ENCODE data around the gene RDH8. TPM values are rescaled to one million over a fixed set of nuclear protein-coding genes. Genes with fewer than 3 reads are reported as not detected.
"Not testable (repeated sequence)": the region's sequence is repeated elsewhere in the genome, so short reads cannot be mapped to it uniquely, and the experiment has no call there.

RDH8 gene
- total RNA-seq, 1 donor from 2014 or later: not detected

- Histone ChIP-seq H3K9me3 (no peaks in the 10 kb centered on the region), H3K4me1 (no peaks in the 10 kb centered on the region), H3K36me3 (no peaks in the 10 kb centered on the region), H3K27ac (no peak overlapping the region), H3K27me3 (ENCODE audit: low read depth) (peaks cover 10% of the 10 kb centered on the region), H3K4me3 (no peak overlapping the region)
- intact Hi-C loops (cut with DNase I): no loop called here
- no peak for TF ChIP-seq CTCF (IDR thresholded peaks at IDR 0.05)
- DNase-seq: no peak
- ATAC-seq: no peak
Observed at GRCh38 chr19:10018263-10018662, 5.0 kb downstream of the RDH8 start.

- no peak for ATAC-seq
- Histone ChIP-seq H3K27me3 (ENCODE audit: low read depth) (peaks cover 6% of the 10 kb centered on the region), H3K4me3 (no peak overlapping the region), H3K4me1 (no peaks in the 10 kb centered on the region), H3K36me3 (no peaks in the 10 kb centered on the region), H3K9me3 (no peaks in the 10 kb centered on the region), H3K27ac (no peak overlapping the region)
- DNase-seq: no peak
- intact Hi-C loops (cut with DNase I): no loop called here
- no peak for TF ChIP-seq CTCF (IDR thresholded peaks at IDR 0.05)
Observed at GRCh38 chr19:10018786-10019185, 5.5 kb downstream of the RDH8 start.

- Histone ChIP-seq H3K9me3 (no peaks in the 10 kb centered on the region), H3K27me3 (ENCODE audit: low read depth) (peaks cover 6% of the 10 kb centered on the region), H3K36me3 (no peaks in the 10 kb centered on the region), H3K4me3 (no peak overlapping the region), H3K4me1 (no peaks in the 10 kb centered on the region), H3K27ac (no peak overlapping the region)
- no peak for ATAC-seq
- intact Hi-C loops (cut with DNase I): no loop called here
- no peak for DNase-seq
- no peak for TF ChIP-seq CTCF (IDR thresholded peaks at IDR 0.05)
Observed at GRCh38 chr19:10019246-10019645, 6.0 kb downstream of the RDH8 start.

- H3K27me3 ChIP-seq (ENCODE audit: low read depth): no peaks in the 10 kb centered on the region
- intact Hi-C loops (cut with DNase I): loop anchor here (10.0 kb wide), 1 partner anchor 86 kb away; the partner anchor contains the start of gene OLFM2
- TF ChIP-seq CTCF (IDR thresholded peaks at IDR 0.05): no peak
- no peaks in the 10 kb centered on the region for H3K36me3 ChIP-seq
- ATAC-seq (no peak), DNase-seq (no peak)
- H3K9me3 ChIP-seq: no peaks in the 10 kb centered on the region
- H3K27ac ChIP-seq: no peak overlapping the region
- no peaks in the 10 kb centered on the region for H3K4me1 ChIP-seq
- no peak overlapping the region for H3K4me3 ChIP-seq
Observed at GRCh38 chr19:10020851-10021250, 7.6 kb downstream of the RDH8 start.

- Histone ChIP-seq H3K4me1 (no peaks in the 10 kb centered on the region), H3K9me3 (no peaks in the 10 kb centered on the region), H3K27me3 (ENCODE audit: low read depth) (no peaks in the 10 kb centered on the region), H3K36me3 (no peaks in the 10 kb centered on the region), H3K4me3 (no peak overlapping the region), H3K27ac (no peak overlapping the region)
- intact Hi-C loops (cut with DNase I): loop anchor here (10.0 kb wide), 1 partner anchor 87 kb away; the partner anchor contains the start of gene OLFM2
- no peak for ATAC-seq
- no peak for DNase-seq
- TF ChIP-seq CTCF (IDR thresholded peaks at IDR 0.05): no peak
Observed at GRCh38 chr19:10021446-10021845, 8.2 kb downstream of the RDH8 start.

- Histone ChIP-seq H3K27me3 (ENCODE audit: low read depth) (no peaks in the 10 kb centered on the region), H3K4me3 (no peak overlapping the region), H3K27ac (no peak overlapping the region), H3K9me3 (no peaks in the 10 kb centered on the region), H3K4me1 (no peaks in the 10 kb centered on the region), H3K36me3 (no peaks in the 10 kb centered on the region)
- intact Hi-C loops (cut with DNase I): loop anchor here (10.0 kb wide), 1 partner anchor 87 kb away; the partner anchor contains the start of gene OLFM2
- no peak for DNase-seq
- no peak for ATAC-seq
- no peak for TF ChIP-seq CTCF (IDR thresholded peaks at IDR 0.05)
Observed at GRCh38 chr19:10021863-10022262, 8.6 kb downstream of the RDH8 start.

- not testable (repeated sequence) for H3K27me3 ChIP-seq (ENCODE audit: low read depth); H3K4me3 ChIP-seq; ATAC-seq; H3K9me3 ChIP-seq; H3K27ac ChIP-seq; H3K36me3 ChIP-seq; DNase-seq; H3K4me1 ChIP-seq
- intact Hi-C loops (cut with DNase I): loop anchor here (10.0 kb wide), 1 partner anchor 88 kb away; the partner anchor contains the start of gene OLFM2
Observed at GRCh38 chr19:10023096-10023495, 9.8 kb downstream of the RDH8 start.

Data from lower lobe of right lung (tissue), 2 donors.